HG03039 (cell line): ENCODE results near the gene MIF.

Experiments
- ATAC-seq: cut with Tn5 transposase; IDR thresholded peaks from one replicate; pipeline ENCODE4 v1.9.1; 2021; ENCODE audit warnings: mild to moderate bottlenecking, moderate library complexity; ENCODE audit not compliant: unreplicated experiment

MIF gene

GRCh38 chr22:23875801-23876200, 18.4 kb upstream of the MIF start:
- ATAC-seq: no peak

- no peak for ATAC-seq
Observed at GRCh38 chr22:23877566-23877965, 16.6 kb upstream of the MIF start.

- ATAC-seq: no peak
Observed at GRCh38 chr22:23878219-23878618, 16.0 kb upstream of the MIF start.

- ATAC-seq: no peak
Observed at GRCh38 chr22:23882370-23882769, 11.8 kb upstream of the MIF start.

GRCh38 chr22:23883658-23884057, 10.5 kb upstream of the MIF start:
- no peak for ATAC-seq

- no peak for ATAC-seq
Observed at GRCh38 chr22:23884140-23884539, 10.0 kb upstream of the MIF start.

- no peak for ATAC-seq
Observed at GRCh38 chr22:23888615-23889401, 5.4 kb upstream of the MIF start.

GRCh38 chr22:23889620-23890019, 4.6 kb upstream of the MIF start:
- no peak for ATAC-seq

- no peak for ATAC-seq
Observed at GRCh38 chr22:23891726-23892125, 2.5 kb upstream of the MIF start.

- ATAC-seq: no peak
Observed at GRCh38 chr22:23892130-23892529, 2.1 kb upstream of the MIF start.

- ATAC-seq: no peak
Observed at GRCh38 chr22:23892706-23893105, 1.5 kb upstream of the MIF start.

GRCh38 chr22:23893121-23893944, 850 bp upstream of the MIF start:
- no peak for ATAC-seq

GRCh38 chr22:23894710-23895598, 771 bp downstream of the MIF start:
- peak; percentile 3 for ATAC-seq

- ATAC-seq: no peak
Observed at GRCh38 chr22:23895599-23896144, 1.5 kb downstream of the MIF start.

- no peak for ATAC-seq
Observed at GRCh38 chr22:23896166-23896522, 2.0 kb downstream of the MIF start.

- no peak for ATAC-seq
Observed at GRCh38 chr22:23896523-23897186, 2.5 kb downstream of the MIF start.

- ATAC-seq: no peak
Observed at GRCh38 chr22:23897320-23897719, 3.1 kb downstream of the MIF start.

- ATAC-seq: no peak
Observed at GRCh38 chr22:23898006-23898974, 4.1 kb downstream of the MIF start.

GRCh38 chr22:23899042-23899745, 5.0 kb downstream of the MIF start:
- ATAC-seq: no peak
